Left renal pelvis (tissue), 4 donors: ENCODE results near the gene TIGAR. TPM values are rescaled to one million over a fixed set of nuclear protein-coding genes. Genes with fewer than 3 reads are reported as not detected.

ENCODE experiments used
- DNase-seq, 4 donors: peaks; one replicate each; pipeline ENCODE4 v3.0.0-alpha.2; 2013; ENCODE audit warnings: low read depth in 4 of 4, low spot score in 3 of 4
- polyA plus RNA-seq, 4 donors: library from polyadenylated mRNA; unstranded; fragments of 120-200 nt; gene quantifications; one replicate each; pipeline ENCODE4 v1.2.1, GENCODE V29; 2013; ENCODE audit not compliant: insufficient read length in 4 of 4

The TIGAR gene, protein sequence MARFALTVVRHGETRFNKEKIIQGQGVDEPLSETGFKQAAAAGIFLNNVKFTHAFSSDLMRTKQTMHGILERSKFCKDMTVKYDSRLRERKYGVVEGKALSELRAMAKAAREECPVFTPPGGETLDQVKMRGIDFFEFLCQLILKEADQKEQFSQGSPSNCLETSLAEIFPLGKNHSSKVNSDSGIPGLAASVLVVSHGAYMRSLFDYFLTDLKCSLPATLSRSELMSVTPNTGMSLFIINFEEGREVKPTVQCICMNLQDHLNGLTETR
- 10 to 100 TPM in 1 of 4 donors, 1 to 10 TPM in 3; 5.0 to 10.0 (median 8.4) TPM for polyA plus RNA-seq

DNA sequence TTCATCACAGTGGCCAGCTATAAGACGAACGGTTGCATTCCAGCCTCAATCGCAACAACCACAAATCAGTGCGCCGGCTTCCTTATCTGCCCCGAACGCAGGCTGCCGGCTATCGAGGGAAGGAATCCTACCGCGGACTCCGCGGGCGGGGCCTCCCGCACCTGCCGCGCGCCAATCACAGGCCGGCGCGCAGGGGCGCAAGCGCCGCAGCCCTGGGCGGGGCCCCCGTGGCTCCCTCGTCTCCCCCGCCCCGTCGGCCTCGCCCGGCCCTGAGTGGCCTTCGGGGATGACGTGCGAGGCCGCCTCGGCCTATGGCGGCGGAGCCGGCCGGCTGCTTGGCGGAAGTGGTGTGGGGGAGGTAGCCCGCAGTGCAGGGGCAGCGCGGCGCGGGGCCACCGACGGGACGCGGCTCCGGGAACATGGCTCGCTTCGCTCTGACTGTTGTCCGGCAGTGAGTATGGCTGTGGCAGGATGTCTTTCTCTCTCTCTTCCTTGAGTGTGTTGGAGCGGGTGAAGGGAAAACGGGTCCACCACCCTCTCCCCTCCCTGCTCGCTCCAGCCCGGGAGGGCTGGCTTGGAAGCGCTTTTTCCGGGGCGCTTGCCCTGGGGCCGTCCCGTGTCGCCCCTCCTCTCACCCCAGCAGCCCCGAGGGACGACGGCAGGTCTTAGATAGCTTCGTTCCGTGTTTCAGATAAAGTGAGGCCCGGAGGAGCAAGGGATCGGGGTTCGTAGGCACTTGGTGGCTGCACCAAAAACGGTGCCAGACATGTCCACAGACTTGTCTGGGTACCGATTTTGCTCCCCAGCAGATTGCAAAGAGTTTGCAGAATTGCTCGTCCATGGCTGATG lies at the start of gene TIGAR:
TSS of gene TIGAR (plus strand) at position 361 of the 849 bp plus-strand sequence. CDS start at position 420, 59 bp downstream.
- DNase-seq = peak; percentile 80 to 89 (median 88)

DNA sequence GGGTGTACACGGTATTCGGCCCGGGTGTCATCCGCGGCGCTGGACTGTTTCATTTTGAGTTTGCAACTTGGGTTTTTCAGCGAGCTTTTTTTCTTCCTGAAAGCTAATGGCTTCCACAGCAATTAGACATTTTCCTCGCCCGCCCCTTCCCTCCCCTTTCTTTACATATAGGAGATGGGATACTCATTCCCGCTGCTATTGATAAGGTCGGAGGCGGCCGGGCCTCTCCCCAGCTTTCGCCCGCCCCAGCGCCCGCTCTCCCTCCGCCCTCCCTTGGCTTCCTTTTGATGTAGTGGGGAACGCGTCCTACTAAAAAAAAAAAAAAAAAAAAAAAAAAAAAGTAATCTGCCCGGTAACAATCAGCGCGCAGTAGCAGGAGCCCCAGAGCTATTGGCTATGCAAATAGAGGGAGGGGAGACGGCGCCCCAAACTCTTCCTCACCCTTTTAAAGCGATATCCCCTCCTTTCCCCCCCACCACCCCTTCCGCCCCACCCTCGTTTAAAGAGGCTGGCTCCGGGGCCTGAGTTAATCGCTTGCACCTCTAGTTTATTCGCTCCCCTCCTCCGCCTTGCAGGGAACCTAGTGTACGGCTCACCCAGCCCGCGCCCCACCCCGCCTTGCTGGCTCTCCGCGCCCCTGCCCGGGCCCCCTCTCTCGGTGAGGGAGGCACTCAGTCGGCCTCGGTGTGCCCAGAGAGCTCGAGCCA lies 49.1 kb upstream of the TIGAR start:
- DNase-seq = peak in 2 of 4 donors; percentile 64 to 72

DNA sequence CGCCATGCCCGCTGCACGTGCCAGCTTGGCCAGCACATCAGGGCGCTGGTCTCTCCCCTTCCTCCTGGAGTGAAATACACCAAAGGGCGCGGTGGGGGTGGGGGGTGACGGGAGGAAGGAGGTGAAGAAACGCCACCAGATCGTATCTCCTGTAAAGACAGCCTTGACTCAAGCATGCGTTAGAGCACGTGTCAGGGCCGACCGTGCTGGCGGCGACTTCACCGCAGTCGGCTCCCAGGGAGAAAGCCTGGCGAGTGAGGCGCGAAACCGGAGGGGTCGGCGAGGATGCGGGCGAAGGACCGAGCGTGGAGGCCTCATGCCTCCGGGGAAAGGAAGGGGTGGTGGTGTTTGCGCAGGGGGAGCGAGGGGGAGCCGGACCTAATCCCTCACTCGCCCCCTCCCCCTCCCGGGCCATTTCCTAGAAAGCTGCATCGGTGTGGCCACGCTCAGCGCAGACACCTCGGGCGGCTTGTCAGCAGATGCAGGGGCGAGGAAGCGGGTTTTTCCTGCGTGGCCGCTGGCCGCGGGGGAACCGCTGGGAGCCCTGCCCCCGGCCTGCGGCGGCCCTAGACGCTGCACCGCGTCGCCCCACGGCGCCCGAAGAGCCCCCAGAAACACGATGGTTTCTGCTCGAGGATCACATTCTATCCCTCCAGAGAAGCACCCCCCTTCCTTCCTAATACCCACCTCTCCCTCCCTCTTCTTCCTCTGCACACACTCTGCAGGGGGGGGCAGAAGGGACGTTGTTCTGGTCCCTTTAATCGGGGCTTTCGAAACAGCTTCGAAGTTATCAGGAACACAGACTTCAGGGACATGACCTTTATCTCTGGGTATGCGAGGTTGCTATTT lies 48.4 kb upstream of the TIGAR start:
- peak in 1 of 4 donors; percentile 58 for DNase-seq

DNA sequence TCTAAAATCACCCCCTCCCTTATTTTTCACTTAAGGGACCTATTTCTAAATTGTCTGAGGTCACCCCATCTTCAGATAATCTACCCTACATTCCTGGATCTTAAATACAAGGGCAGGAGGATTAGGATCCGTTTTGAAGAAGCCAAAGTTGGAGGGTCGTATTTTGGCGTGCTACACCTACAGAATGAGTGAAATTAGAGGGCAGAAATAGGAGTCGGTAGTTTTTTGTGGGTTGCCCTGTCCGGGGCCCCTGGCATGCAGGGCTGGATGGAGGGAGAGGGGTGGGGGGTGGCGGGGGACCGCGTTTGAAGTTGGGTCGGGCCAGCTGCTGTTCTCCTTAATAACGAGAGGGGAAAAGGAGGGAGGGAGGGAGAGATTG lies 47.8 kb upstream of the TIGAR start:
- no peak for DNase-seq

DNA sequence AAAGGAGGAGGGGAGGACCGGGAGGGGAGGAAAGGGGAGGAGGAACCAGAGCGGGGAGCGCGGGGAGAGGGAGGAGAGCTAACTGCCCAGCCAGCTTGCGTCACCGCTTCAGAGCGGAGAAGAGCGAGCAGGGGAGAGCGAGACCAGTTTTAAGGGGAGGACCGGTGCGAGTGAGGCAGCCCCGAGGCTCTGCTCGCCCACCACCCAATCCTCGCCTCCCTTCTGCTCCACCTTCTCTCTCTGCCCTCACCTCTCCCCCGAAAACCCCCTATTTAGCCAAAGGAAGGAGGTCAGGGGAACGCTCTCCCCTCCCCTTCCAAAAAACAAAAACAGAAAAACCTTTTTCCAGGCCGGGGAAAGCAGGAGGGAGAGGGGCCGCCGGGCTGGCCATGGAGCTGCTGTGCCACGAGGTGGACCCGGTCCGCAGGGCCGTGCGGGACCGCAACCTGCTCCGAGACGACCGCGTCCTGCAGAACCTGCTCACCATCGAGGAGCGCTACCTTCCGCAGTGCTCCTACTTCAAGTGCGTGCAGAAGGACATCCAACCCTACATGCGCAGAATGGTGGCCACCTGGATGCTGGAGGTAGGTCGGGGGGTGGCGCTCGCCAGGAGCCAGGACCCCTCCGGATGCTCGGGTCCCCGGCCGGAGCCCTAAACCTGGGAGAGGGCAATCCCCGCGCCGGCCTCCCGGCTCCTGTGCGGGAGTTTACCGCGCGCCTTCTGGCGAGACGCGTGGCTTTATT lies 47.2 kb upstream of the TIGAR start, which contains the start of gene CCND2:
TSS of gene CCND2 (plus strand) at position 111 of the 744 bp plus-strand sequence. CDS start at position 390, 279 bp downstream.
- DNase-seq = peak in 3 of 4 donors; percentile 86 to 92 (median 88)

DNA sequence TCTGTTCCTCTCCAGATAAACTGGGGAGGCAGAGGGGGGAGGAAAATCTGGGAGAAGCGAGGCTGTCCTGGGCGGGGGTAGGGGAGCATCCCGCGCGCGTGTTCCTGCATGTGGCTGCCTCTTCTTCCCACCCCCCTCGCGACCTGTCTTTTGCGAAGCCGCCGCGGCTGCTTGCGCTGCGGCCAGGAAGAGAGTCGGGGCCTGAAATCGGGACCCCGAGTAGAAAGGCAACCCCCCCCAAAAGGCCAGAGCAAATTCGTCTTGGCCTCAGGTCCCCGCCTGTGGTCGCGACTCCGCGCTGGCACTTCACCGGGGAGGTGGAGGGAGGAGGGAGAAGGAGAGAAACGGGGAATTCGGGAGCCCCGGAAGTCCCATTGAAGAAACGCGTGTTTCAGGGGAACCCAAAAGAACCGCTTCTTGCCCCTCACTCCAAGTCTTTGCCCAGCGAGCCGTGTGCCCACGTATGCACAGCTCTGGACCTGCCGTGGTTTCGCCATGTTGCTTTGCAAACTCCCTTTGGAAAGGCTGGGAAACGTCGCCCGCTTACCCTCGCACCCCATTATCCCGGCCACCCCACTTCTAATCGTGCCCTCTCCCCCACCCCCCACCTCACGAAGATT lies 46.5 kb upstream of the TIGAR start:
- peak in 1 of 4 donors; percentile 27 for DNase-seq

DNA sequence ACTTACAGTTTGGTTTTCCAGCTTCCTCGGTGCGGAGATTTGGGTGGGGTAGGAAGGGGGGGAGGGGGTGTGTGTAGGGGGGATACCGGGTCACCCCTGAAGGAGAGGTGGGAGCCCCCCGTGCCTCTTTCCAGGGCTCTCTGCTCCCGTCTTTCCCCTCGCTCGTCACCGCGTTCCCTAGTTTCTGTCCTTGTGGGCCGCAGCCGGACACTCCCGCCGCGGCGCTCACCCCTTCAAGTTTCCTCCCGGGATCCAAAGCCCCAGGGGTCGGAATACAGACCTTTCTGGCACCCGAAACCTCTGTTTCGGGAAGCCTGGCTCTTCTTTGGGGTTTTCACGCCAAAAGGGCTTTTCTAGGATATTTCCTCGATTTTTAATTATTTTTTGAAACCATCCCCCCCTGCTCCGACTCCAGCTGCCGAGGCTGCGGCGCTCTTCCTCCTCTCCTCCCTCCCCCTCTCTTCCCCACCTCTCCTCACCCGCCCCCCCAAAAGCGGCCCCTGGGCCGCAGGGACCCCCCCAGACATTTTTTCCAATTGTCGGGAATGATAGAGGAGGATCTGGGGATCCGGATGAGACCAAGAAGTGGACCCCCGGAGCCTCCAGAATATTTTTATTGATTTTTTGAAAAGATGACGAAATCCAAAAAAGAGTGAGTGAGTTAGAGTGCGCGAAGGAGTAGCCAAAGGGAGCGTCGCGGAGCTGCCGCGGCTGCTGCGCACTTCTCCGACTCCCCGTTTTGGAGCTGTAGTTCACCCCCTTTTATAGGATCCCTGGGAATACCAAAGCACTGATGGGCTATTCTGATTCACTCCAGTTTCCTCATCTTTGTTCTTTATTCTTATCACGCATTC lies 45.8 kb upstream of the TIGAR start:
- peak in 1 of 4 donors; percentile 22 for DNase-seq

DNA sequence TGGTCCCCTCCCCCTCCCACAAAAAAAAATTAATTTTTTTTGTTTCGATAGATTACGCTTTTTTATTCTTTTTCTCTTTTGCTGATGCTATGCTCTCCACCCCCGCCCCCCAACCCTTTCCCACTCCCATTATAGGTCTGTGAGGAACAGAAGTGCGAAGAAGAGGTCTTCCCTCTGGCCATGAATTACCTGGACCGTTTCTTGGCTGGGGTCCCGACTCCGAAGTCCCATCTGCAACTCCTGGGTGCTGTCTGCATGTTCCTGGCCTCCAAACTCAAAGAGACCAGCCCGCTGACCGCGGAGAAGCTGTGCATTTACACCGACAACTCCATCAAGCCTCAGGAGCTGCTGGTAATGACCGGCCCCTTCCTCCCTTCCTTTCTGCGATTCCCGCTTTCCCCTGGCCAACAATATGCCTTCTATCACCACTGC lies 45.1 kb upstream of the TIGAR start:
- DNase-seq = peak in 1 of 4 donors; percentile 16

DNA sequence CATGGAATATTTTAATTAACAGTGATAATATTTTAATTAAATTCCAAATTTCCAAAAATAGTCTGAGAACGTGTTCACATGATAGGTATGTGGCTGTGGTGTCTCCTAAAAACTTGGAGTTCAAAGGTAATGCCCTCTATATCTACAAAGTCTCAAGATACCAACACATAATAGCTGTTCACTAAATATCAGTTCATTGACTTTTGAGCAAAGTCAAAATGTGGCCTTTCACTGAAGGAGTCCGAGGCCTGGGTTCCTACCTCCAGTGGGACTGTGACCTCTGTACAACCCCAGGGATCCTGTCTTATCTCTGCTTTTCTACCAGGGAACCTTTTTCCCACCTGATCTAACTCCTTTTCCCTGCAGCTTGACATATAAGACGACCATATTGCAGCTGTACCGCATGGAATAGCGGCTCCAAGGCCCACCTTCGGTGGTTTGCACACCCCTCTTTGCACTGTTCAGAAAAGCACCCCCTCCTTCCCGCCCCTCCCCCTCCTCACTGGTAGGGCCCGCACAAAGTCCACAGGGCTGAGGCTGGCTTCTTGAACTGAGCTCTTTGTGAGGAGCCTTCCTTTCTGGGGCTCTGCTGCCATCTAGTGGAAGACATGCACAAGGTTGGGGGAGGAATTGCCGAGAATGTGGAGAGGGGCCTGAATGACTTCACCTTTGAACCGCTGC lies 44.3 kb upstream of the TIGAR start:
- DNase-seq = peak in 3 of 4 donors; percentile 87 to 93 (median 92)

DNA sequence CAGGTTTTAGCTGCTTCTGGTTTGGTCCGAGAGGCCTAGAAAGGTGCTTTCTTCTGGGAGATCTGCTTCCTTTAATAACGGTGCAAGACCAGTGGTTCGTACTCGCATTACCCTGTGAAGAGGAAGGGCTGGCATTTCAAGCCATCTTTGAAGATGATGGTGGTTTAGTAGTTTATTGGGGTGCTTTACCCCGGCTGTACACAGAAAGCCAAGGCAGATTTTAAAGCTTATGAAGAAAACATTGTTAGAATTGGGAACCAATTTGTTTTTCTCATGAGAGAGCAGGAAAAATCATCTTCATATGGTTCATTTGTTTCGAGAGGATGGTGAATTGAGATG lies 43.8 kb upstream of the TIGAR start:
- no peak for DNase-seq

DNA sequence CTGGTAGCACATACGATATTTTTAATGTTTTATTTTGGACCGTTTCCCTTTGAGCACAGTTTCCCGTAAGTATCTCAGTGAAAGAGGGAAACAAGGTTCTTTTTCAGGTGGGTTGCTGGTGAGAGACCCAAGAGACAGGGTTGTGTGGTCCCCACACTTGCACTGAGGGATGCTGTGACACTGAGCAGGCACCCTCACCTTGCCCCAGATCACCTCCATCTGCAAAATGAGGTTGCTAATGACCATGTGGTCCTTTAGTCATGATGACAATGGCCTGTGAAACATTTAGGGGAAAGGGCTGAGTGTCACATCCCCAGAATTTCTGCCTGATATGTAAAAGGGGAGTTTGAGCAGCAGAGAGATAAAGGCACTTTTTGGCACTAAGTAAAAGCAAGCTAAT lies 43.2 kb upstream of the TIGAR start:
- no peak for DNase-seq

DNA sequence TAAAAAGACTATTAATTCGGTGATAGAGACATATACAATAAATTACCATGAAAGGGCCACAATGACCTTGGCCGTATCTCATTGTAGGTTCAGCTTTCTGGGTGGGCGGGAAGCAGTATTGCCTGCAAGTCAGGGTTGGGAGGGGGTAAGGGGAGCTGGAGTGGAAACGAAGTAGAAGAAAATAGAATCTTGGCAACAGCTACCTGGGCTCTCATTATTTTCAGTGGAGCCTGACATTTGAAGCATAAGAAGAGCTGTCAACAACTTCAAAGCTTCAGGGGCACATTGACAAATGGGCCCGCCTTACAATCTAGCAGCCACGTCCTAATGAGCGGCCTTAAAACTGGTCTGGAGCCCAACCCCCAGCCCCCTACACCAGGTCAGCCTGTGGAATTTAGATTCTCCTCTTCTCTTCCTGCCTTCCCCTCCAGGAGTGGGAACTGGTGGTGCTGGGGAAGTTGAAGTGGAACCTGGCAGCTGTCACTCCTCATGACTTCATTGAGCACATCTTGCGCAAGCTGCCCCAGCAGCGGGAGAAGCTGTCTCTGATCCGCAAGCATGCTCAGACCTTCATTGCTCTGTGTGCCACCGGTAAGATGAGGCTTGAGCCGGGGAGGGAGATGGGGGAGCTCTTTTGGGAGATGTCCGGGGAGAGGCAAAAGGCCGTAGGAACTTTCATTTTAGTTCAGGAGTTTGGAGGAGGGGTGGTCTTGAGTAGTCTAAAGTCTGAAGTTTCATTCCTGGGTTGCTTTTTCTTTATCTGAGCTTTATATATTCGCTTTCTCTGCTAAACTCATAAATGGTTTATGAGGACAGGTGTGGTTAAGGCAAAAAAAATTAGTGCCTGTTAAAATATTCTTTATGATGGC lies 42.5 kb upstream of the TIGAR start:
- no peak for DNase-seq

DNA sequence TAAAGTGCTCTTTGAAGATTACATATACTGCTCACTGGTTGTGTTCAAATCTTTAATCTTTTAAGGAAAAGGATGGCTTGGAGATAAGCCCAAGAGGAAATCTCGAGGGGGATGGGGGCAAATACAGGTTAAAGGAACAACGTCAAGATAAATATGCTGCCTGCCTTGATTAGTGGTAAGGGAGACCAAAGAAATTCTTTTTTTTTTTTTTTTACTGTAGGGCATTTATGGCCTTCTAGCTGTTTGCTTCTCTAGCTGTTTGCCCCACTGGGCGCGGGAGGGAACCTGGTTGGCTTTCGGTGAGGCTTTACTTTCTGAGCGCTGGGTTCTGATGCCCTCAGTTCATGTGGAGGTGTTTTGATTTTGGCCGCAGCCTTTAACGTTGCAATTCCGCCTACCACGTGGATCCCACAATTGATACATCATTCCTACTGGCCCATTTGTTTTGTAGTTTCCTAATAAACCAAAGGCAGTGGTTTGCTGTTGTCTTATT lies 41.8 kb upstream of the TIGAR start:
- DNase-seq = no peak

DNA sequence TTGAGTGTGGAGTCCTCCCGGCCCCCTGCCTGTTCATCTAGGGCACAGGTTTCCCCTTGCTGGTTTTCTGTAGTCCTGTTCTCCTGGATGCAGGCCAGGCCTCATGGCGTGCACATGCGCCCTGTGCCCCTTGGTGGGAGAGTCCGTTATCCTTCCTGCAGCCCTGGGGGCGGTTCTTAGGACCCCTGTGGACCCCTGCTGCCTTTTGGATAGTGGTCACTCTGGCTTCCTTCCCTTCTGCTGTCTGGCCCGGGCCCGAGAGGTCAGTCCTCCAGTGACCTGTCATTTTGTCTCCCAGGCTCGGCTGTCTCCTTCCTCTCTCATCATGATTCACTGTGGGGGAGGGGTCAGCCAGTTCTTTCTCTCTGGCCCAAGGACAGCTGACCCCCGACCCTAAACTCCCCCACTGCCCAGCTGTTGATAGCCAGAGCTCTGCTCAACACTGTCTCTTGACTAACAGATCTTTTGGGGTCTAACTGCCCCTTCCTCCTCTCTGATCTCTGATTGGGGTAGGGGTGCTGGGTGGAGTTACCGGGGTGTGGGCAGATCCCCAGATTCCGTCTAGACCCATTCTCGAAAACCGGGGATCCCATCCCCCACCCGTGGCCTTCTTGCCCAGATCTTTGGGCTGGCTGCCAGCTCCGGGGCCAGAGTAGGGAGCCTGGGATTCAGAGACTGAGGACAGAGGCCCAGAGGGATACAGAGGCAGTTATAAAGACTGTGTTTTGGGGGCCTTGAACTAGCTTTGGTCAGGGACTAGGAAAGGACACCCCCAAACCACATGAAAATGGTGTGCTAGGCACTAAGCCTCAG lies 40.5 kb upstream of the TIGAR start:
- DNase-seq = peak in 1 of 4 donors; percentile 16

DNA sequence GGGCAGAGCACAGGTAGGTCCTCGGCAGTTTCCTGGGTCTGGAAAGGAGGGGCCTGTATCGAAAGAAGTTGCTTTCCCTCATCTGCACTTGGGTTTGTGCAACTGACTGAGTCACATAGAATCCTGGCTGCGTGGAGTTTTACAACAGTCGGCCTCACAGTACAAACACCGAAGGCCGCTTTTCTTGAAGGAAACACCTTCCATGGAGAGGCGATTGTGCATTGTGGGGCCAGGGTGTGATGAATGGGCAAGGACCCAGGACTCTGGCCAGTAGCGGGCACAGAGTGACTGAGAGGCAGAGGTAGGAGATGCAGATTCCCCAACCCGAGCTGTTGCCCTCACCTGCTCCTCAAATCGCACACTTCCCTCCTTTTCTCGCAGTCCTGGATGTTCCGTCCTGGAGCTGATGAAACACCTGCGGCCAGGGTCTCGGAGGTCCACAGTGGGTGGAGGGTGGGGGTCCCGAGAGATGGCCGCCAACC lies 39.8 kb upstream of the TIGAR start:
- no peak for DNase-seq
